ENCODE results near the gene SPOPL. TPM values are rescaled to one million over a fixed set of nuclear protein-coding genes. Genes with fewer than 3 reads are reported as not detected.

The SPOPL gene
- total and polyA plus RNA-seq, 2 of the 4 experiments (the other 2 are of a cell fraction) = 4.8 to 20.3 TPM

GRCh38 chr2:138621139-138621538, 119.6 kb downstream of the SPOPL start:
- no peak for ATAC-seq (ENCODE audit: low read depth)
- H3K23ac ChIP-seq (ENCODE audit: low read depth, low read length) = no peak overlapping the region
- no peak for DNase-seq
- TF ChIP-seq MXI1 (IDR thresholded peaks at IDR 0.05; ENCODE audit: borderline replicate concordance, low read depth, low read length) (no peak), ELK1 (IDR thresholded peaks at IDR 0.05; ENCODE audit: borderline replicate concordance, low read depth, low read length) (no peak), SMC3 (IDR thresholded peaks at IDR 0.05; ENCODE audit: low read depth, low read length) (no peak), RCOR1 (IDR thresholded peaks at IDR 0.05; ENCODE audit: insufficient replicate concordance, low read length) (no peak), NFE2L2 (IDR thresholded peaks at IDR 0.05; ENCODE audit: low read depth, low read length) (no peak), CHD1 (IDR thresholded peaks at IDR 0.05; ENCODE audit: low read depth, low read length) (no peak), RFX5 (IDR thresholded peaks at IDR 0.05; ENCODE audit: low read depth, low read length) (no peak), MAFK (IDR thresholded peaks at IDR 0.05; ENCODE audit: low read depth, low read length) (no peak), POLR2A (IDR thresholded peaks at IDR 0.05; ENCODE audit: low read depth, low read length) (no peak), BHLHE40 (IDR thresholded peaks at IDR 0.05; ENCODE audit: low read depth, low read length) (no peak), CEBPB (IDR thresholded peaks at IDR 0.05; ENCODE audit: low read depth, low read length) (no peak), FOS (IDR thresholded peaks at IDR 0.05; ENCODE audit: low read depth, low read length) (no peak), CTCF (conservative IDR thresholded peaks at IDR 0.05; ENCODE audit: low read depth, low read length) (no peak)
- no peak overlapping the region for H3K27ac ChIP-seq (ENCODE audit: insufficient read depth, low read length)
- ChIA-PET POLR2A (ENCODE audit: unreplicated experiment) (no interaction called here), CTCF (no interaction called here)
- H2AK5ac ChIP-seq (ENCODE audit: low read depth, low read length) = no peak overlapping the region
- peaks cover 4% of the 10 kb centered on the region for H3K27me3 ChIP-seq (ENCODE audit: control insufficient read depth, insufficient read depth, low read length)
- in situ Hi-C loops (cut with MboI; ENCODE audit: low sequenced_read_pairs) (no loop called here), intact Hi-C loops (cut with micrococcal nuclease) (no loop called here), dilution Hi-C loops (cut with HindIII; ENCODE audit: low sequenced_read_pairs, unreplicated experiment) (no loop called here)
- no TSS peak for BruUV-seq (replicated peaks)
- no peak overlapping the region for H3K14ac ChIP-seq (replicated peaks; ENCODE audit: low read depth, low read length)
- H4K91ac ChIP-seq (ENCODE audit: insufficient read depth, low read depth, low read length) = no peak overlapping the region
- H3K4me1 ChIP-seq (ENCODE audit: control insufficient read depth, insufficient read depth, low read length) = no peaks in the 10 kb centered on the region
- H3K4me3 ChIP-seq (ENCODE audit: insufficient read depth, low read depth, low read length) = no peak overlapping the region
- no peaks in the 10 kb centered on the region for H3K79me1 ChIP-seq (ENCODE audit: low read depth in 1 of 2, low read length in 2 of 2)
- H2AFZ ChIP-seq (replicated peaks; ENCODE audit: low read length, poor library complexity) = no peak overlapping the region
- no peak overlapping the region for H2BK5ac ChIP-seq (ENCODE audit: low read depth, low read length, poor library complexity, severe bottlenecking)
- H2AK9ac ChIP-seq (replicated peaks; ENCODE audit: low read depth, low read length, poor library complexity) = no peak overlapping the region
- H4K5ac ChIP-seq (ENCODE audit: low read depth, low read length) = no peak overlapping the region
- no peak overlapping the region for H3K4ac ChIP-seq (ENCODE audit: low read depth, low read length)
- no peak overlapping the region for H2BK20ac ChIP-seq (ENCODE audit: low read depth, low read length)
- H3K56ac ChIP-seq (ENCODE audit: extremely low read depth, insufficient read depth, low read length) = no peak overlapping the region
- no CpG with 5 or more reads among the region's 3 CpGs for WGBS, 2 experiments (ENCODE audit: extremely low coverage in 2 of 2, insufficient read length in 1 of 2)
- H4K8ac ChIP-seq (ENCODE audit: low read depth in 2 of 2, low read length in 2 of 2) = no peak overlapping the region
- H3K18ac ChIP-seq (ENCODE audit: low read depth, low read length) = no peak overlapping the region
- no peak overlapping the region for H3K4me2 ChIP-seq (ENCODE audit: low read depth, low read length)
- no peaks in the 10 kb centered on the region for H3K9me1 ChIP-seq (ENCODE audit: insufficient read depth, low read length)
- no peak overlapping the region for H2BK120ac ChIP-seq (ENCODE audit: low read depth, low read length)
- no peak overlapping the region for H3K9ac ChIP-seq (ENCODE audit: low read depth, low read length)
- no peaks in the 10 kb centered on the region for H3K9me3 ChIP-seq (ENCODE audit: control insufficient read depth, insufficient read depth, low read length)
- H4K20me1 ChIP-seq (ENCODE audit: insufficient read depth, low read length) = no peaks in the 10 kb centered on the region
- H2BK15ac ChIP-seq (ENCODE audit: low read depth, low read length) = no peak overlapping the region
- H3K36me3 ChIP-seq (ENCODE audit: control insufficient read depth, insufficient read depth, low read length) = no peaks in the 10 kb centered on the region
